H1 (cell line): Measurements from ENCODE around the gene SIGLECL1. TPM values are rescaled to one million over a fixed set of nuclear protein-coding genes. Genes with fewer than 3 reads are reported as not detected.

Experiments used
- CTCF ChIA-PET: fragments of 300-600 bp; sonication (Branson Sonifier 250); formaldehyde crosslinking; loops from one replicate; lab custom pipeline; 2021; ENCODE audit not compliant: partially characterized antibody; lab: Charles Lee
- POLR2A ChIA-PET: fragments of 300-600 bp; sonication (Branson Sonifier 250); formaldehyde crosslinking; loops from one replicate; lab custom pipeline; 2021; ENCODE audit warnings: inconsistent platforms; ENCODE audit not compliant: partially characterized antibody; lab: Charles Lee
- DNase-seq, 2 experiments: peaks; one replicate each; pipeline versions ENCODE4 v3.0.0 to v3.0.0-alpha.2; 2010 to 2022; ENCODE audit warnings: low spot score in 2 of 2, low read depth in 1 of 2, mixed read lengths in 1 of 2
- FAIRE-seq: peaks from 2 replicates; lab custom pipeline; 2011; peaks lifted over from hg19 to GRCh38; lab: Jason Lieb, UNC
- H2AFZ ChIP-seq: 2 replicates; pipeline ENCODE4 v1.8.1; 2012; ENCODE audit warnings: low read length, inconsistent platforms
- H2AK5ac ChIP-seq: 2 replicates; pipeline ENCODE4 v1.6.1; 2013; ENCODE audit warnings: low read depth, low read length
- H2BK120ac ChIP-seq: replicated peaks from 2 replicates; pipeline ENCODE3; 2013; ENCODE audit warnings: low read depth, low read length, inconsistent platforms
- H2BK12ac ChIP-seq: 2 replicates; pipeline ENCODE4 v1.6.1; 2013; ENCODE audit warnings: low read depth, low read length
- H2BK15ac ChIP-seq: 2 replicates; pipeline ENCODE4 v1.6.1; 2013; ENCODE audit warnings: low read length
- H2BK20ac ChIP-seq: 2 replicates; pipeline ENCODE4 v1.6.1; 2013; ENCODE audit warnings: low read length
- H2BK5ac ChIP-seq: 2 replicates; pipeline ENCODE4 v1.6.1; 2013; ENCODE audit warnings: low read depth, low read length
- H3K14ac ChIP-seq: 2 replicates; pipeline ENCODE4 v1.6.1; 2013; ENCODE audit warnings: inconsistent platforms; ENCODE audit not compliant: insufficient read length
- H3K18ac ChIP-seq: 2 replicates; pipeline ENCODE4 v1.6.1; 2013; ENCODE audit warnings: low read length; ENCODE audit errors: extremely low read depth
- H3K23ac ChIP-seq: 2 replicates; pipeline ENCODE4 v1.6.1; 2013; ENCODE audit warnings: inconsistent platforms; ENCODE audit not compliant: insufficient read length
- H3K23me2 ChIP-seq: 2 replicates; pipeline ENCODE4 v1.6.1; 2013; ENCODE audit warnings: low read depth, low read length
- H3K27ac ChIP-seq: 2 replicates; pipeline ENCODE4 v1.6.1; 2011; ENCODE audit warnings: low read depth, low read length, inconsistent platforms
- H3K27me3 ChIP-seq, 4 experiments: replicated peaks in 1 of 4; 1 replicate in 1 of 4; 2 replicates in 3 of 4; pipeline versions ENCODE4 v1.6.1 to v1.8.1; 2011 to 2013; ENCODE audit warnings: low read length in 3 of 4, mild to moderate bottlenecking in 3 of 4, inconsistent platforms in 2 of 4, mixed read lengths in 2 of 4, moderate library complexity in 1 of 4; ENCODE audit not compliant: control insufficient read depth in 3 of 4, insufficient read depth in 3 of 4; ENCODE audit errors: extremely low read depth in 1 of 4
- H3K36me3 ChIP-seq, 4 experiments: 2 replicates each; pipeline versions ENCODE4 v1.6.1 to v1.8.1; 2011 to 2013; ENCODE audit warnings: mild to moderate bottlenecking in 4 of 4, low read length in 3 of 4, moderate library complexity in 2 of 4, control low read depth in 1 of 4, inconsistent platforms in 1 of 4; ENCODE audit not compliant: insufficient read depth in 4 of 4, control insufficient read depth in 2 of 4
- H3K4ac ChIP-seq: replicated peaks from 2 replicates; pipeline ENCODE3; 2013; ENCODE audit warnings: low read length, low read depth, mixed read lengths, inconsistent platforms; ENCODE audit not compliant: insufficient read length
- H3K4me1 ChIP-seq, 4 experiments: replicated peaks in 1 of 4; 1 replicate in 1 of 4; 2 replicates in 3 of 4; pipeline versions ENCODE4 v1.6.1 to v1.8.1; 2011 to 2013; ENCODE audit warnings: low read length in 3 of 4, inconsistent platforms in 2 of 4, mixed read lengths in 1 of 4; ENCODE audit not compliant: insufficient read depth in 4 of 4, control insufficient read depth in 3 of 4
- H3K4me2 ChIP-seq, 2 experiments: 2 replicates each; pipeline versions ENCODE4 v1.6.1 to v1.8.1; 2011 to 2013; ENCODE audit warnings: low read depth in 2 of 2, low read length in 2 of 2, control low read depth in 1 of 2, inconsistent platforms in 1 of 2, mild to moderate bottlenecking in 1 of 2; ENCODE audit not compliant: insufficient read depth in 1 of 2
- H3K4me3 ChIP-seq, 4 experiments: fragments of 200-600, 300-600 bp in 1 of 4; sonication (generic), shearing (Covaris generic), sonication (Bioruptor Twin) in 1 of 4; 2 replicates each; pipeline versions ENCODE4 v1.5.1 to v1.8.1; 2011 to 2016; ENCODE audit warnings: low read length in 4 of 4, low read depth in 3 of 4, control low read depth in 2 of 4, inconsistent platforms in 2 of 4, mild to moderate bottlenecking in 2 of 4, mixed read lengths in 1 of 4, moderate library complexity in 1 of 4; ENCODE audit not compliant: insufficient read depth in 2 of 4; ENCODE audit errors: extremely low read depth in 1 of 4
- H3K56ac ChIP-seq: replicated peaks from 2 replicates; pipeline ENCODE3; 2013; ENCODE audit warnings: low read depth, mild to moderate bottlenecking, mixed read lengths, low read length, inconsistent platforms; ENCODE audit not compliant: insufficient read length
- H3K79me1 ChIP-seq: 2 replicates; pipeline ENCODE4 v1.6.1; 2013; ENCODE audit warnings: low read depth, low read length, control low read depth
- H3K79me2 ChIP-seq, 2 experiments: 2 replicates each; pipeline versions ENCODE4 v1.6.1 to v1.8.1; 2012 to 2013; ENCODE audit warnings: low read length in 2 of 2, mild to moderate bottlenecking in 2 of 2, inconsistent platforms in 1 of 2; ENCODE audit not compliant: insufficient read depth in 2 of 2, control insufficient read depth in 1 of 2
- H3K9ac ChIP-seq, 4 experiments: replicated peaks in 1 of 4; 1 replicate in 1 of 4; 2 replicates in 3 of 4; pipeline versions ENCODE4 v1.6.1 to v1.8.1; 2011 to 2013; ENCODE audit warnings: low read depth in 3 of 4, low read length in 3 of 4, control low read depth in 2 of 4, mild to moderate bottlenecking in 2 of 4, moderate library complexity in 2 of 4, inconsistent platforms in 1 of 4; ENCODE audit errors: extremely low read depth in 1 of 4
- H3K9me3 ChIP-seq, 2 experiments: 2 replicates each; pipeline versions ENCODE4 v1.6.1 to v1.8.1; 2012 to 2013; ENCODE audit warnings: mild to moderate bottlenecking in 2 of 2, moderate library complexity in 2 of 2, control low read depth in 1 of 2, inconsistent platforms in 1 of 2, low read depth in 1 of 2, low read length in 1 of 2, mixed read lengths in 1 of 2; ENCODE audit not compliant: insufficient read depth in 2 of 2
- H4K20me1 ChIP-seq, 2 experiments: replicated peaks in 1 of 2; 2 replicates each; pipeline versions ENCODE3 to v1.8.1; 2011 to 2013; ENCODE audit warnings: inconsistent platforms in 2 of 2, low read length in 2 of 2, mild to moderate bottlenecking in 1 of 2; ENCODE audit not compliant: insufficient read depth in 2 of 2, control insufficient read depth in 1 of 2
- H4K5ac ChIP-seq: 2 replicates; pipeline ENCODE4 v1.6.1; 2013; ENCODE audit warnings: low read length, low read depth, mixed read lengths, inconsistent platforms; ENCODE audit not compliant: insufficient read length
- H4K8ac ChIP-seq: 2 replicates; pipeline ENCODE4 v1.8.0; 2013; ENCODE audit warnings: mild to moderate bottlenecking, moderate library complexity, low read length, inconsistent platforms; ENCODE audit not compliant: insufficient read depth; ENCODE audit errors: extremely low read depth
- H4K91ac ChIP-seq: replicated peaks from 2 replicates; pipeline ENCODE3; 2013; ENCODE audit warnings: low read length, mixed read lengths, inconsistent platforms; ENCODE audit not compliant: insufficient read length
- HDAC2 ChIP-seq, 2 experiments: fragments of 300-600 bp in 1 of 2; sonication (generic) in 1 of 2; IDR thresholded peaks; 2 replicates each; pipeline ENCODE4 v1.6.1; 2011 to 2012; ENCODE audit warnings: low read depth in 2 of 2, low read length in 2 of 2, mild to moderate bottlenecking in 2 of 2, moderate library complexity in 2 of 2, borderline replicate concordance in 1 of 2, inconsistent platforms in 1 of 2
- TAF1 ChIP-seq: IDR thresholded peaks from 2 replicates; pipeline ENCODE4 v1.6.1; 2011; ENCODE audit warnings: mild to moderate bottlenecking, low read depth, low read length
- TBP ChIP-seq: IDR thresholded peaks from 2 replicates; pipeline ENCODE4 v1.6.1; 2011; ENCODE audit warnings: low read depth, low read length, improper control_type of control experiment
- WGBS, 2 experiments: shearing (Covaris generic) in 1 of 2; methylation state at CpG; one replicate each; pipeline versions ENCODE4 v1.1.6 to v1.1.7; 2013 to 2015; ENCODE audit warnings: low lambda C conversion rate in 2 of 2, mixed read lengths in 2 of 2, inconsistent platforms in 1 of 2, low coverage in 1 of 2, missing lambda C conversion rate in 1 of 2; ENCODE audit not compliant: insufficient replicate concordance in 2 of 2, insufficient coverage in 1 of 2, insufficient read length in 1 of 2; ENCODE audit errors: extremely low coverage in 1 of 2, missing lambda C conversion rate in 1 of 2; 5-methylcytosine and 5-hydroxymethylcytosine counted together
- polyA plus RNA-seq, 7 experiments: library from polyadenylated mRNA; depleted of rRNA in 3 of 7; stranded (reverse) in 5 of 7; unstranded in 2 of 7; fragments of >200 nt in 5 of 7; fragments of 200-250 nt in 2 of 7; gene quantifications; 1 replicate in 5 of 7; 2 replicates in 1 of 7; 4 replicates in 1 of 7; pipeline versions ENCODE4 v1.2.1 to v1.2.3, GENCODE V29; 2011 to 2013; ENCODE audit warnings: missing spikeins in 2 of 7, mixed read lengths in 2 of 7
- total RNA-seq: library from RNA; stranded (reverse); fragmentation: NEBNext Ultra II Directional; extraction: Animal tissue kit (Norgen Biotek cat#: 25700); gene quantifications from 2 replicates; pipeline ENCODE4 v1.2.1, GENCODE V29; 2021

SIGLECL1 gene
- total and polyA plus RNA-seq, 2 of the 8 experiments (the other 6 are each of a cell fraction or from before 2014, with no cell fraction given), result not detected

GRCh38 chr19:51258165-51259160 is 7.6 kb downstream of the SIGLECL1 start:
- Histone ChIP-seq H2BK15ac (no peak overlapping the region), H4K5ac (no peak overlapping the region), H3K4ac (no peak overlapping the region), H3K4me1 (peaks cover 0 to 6% (median 5%) of the 10 kb centered on the region in 4 experiments; a peak in 4 of 7 replicates), H2AK5ac (no peak overlapping the region), H3K27ac (no peak overlapping the region), H2BK12ac (no peak overlapping the region), H3K27me3 (no peaks in the 10 kb centered on the region), H3K79me2 (no peaks in the 10 kb centered on the region), H3K9ac (no peak overlapping the region), H3K56ac (no peak overlapping the region), H4K20me1 (no peaks in the 10 kb centered on the region), H4K8ac (no peak overlapping the region), H2AFZ (peak overlapping the region; percentile 85; the same call in 1 of the 2 replicates), H3K14ac (no peak overlapping the region), H2BK120ac (no peak overlapping the region), H3K9me3 (no peaks in the 10 kb centered on the region; a peak in 2 of 4 replicates), H3K18ac (no peak overlapping the region), H3K36me3 (no peaks in the 10 kb centered on the region), H3K4me3 (peak overlapping the region in 1 of 4 experiments; percentile 27; a peak in 1 of 8 replicates), H4K91ac (no peak overlapping the region), H2BK20ac (0 out of 2 replicates have a peak overlapping the region, but pooled peaks have one; percentile 64), H3K23me2 (no peaks in the 10 kb centered on the region), H3K4me2 (peak overlapping the region in 1 of 2 experiments; percentile 31; a peak in 1 of 4 replicates), H2BK5ac (no peak overlapping the region), H3K79me1 (no peaks in the 10 kb centered on the region), H3K23ac (no peak overlapping the region)
- POLR2A ChIA-PET, result no interaction called here
- CTCF ChIA-PET, result interaction anchor here (0.8 to 6.5 kb wide), 30 partner anchors 8 to 420 kb away, joined by 3 to 82 read pairs (median 4); partner anchors contain the start of gene SIGLECL1
- WGBS, 2 experiments, result 84% methylated on average over 6 of the region's 6 CpGs; no CpG with 5 or more reads in 1 of the 2 experiments
- no peak for FAIRE-seq
- TF ChIP-seq TAF1 (no peak), HDAC2 (IDR thresholded peaks at IDR 0.05; ENCODE audit: borderline replicate concordance in 1 of 2, low read depth in 2 of 2, low read length in 2 of 2) (no peak), TBP (no peak)
- DNase-seq, result no peak
